Endothelial cell of umbilical vein (primary cell): ENCODE data around the gene SLC25A43. TPM values are rescaled to one million over a fixed set of nuclear protein-coding genes. Genes with fewer than 3 reads are reported as not detected.

ENCODE experiments used
- BruUV-seq: library from RNA; stranded (reverse); fragments of 400-500 nt; replicated peaks from 2 replicates; lab custom pipeline; 2021; lab: Mats Ljungman, UMichigan
- CTCF ChIA-PET: fragments of 300-600, 350-600 bp; sonication (Branson Sonifier 250); formaldehyde crosslinking; loops from one replicate; lab custom pipeline; 2021; ENCODE audit warnings: antibody characterized with exemption, inconsistent platforms; lab: Charles Lee
- POLR2A ChIA-PET: fragments of 300-600, 350-600 bp; sonication (Branson Sonifier 250); formaldehyde crosslinking; loops from one replicate; lab custom pipeline; 2021; ENCODE audit warnings: antibody characterized with exemption, inconsistent platforms; lab: Charles Lee
- DNase-seq: peaks from one replicate; pipeline ENCODE4 v3.0.0-alpha.2; 2011; ENCODE audit warnings: low read depth, low spot score
- FAIRE-seq: peaks from 2 replicates; lab custom pipeline; 2011; peaks lifted over from hg19 to GRCh38; lab: Jason Lieb, UNC
- H2AFZ ChIP-seq: 2 replicates; pipeline ENCODE4 v1.6.0; 2012; ENCODE audit warnings: low read depth, low read length, control low read depth, inconsistent platforms
- H3K27ac ChIP-seq: 2 replicates; pipeline ENCODE4 v1.5.1; 2011; ENCODE audit warnings: low read depth, mild to moderate bottlenecking, control low read depth, low read length, moderate library complexity; ENCODE audit not compliant: insufficient read depth
- H3K27me3 ChIP-seq, 2 experiments: 2 replicates each; pipeline versions ENCODE4 v1.6.0 to v1.6.1; 2011; ENCODE audit warnings: low read length in 2 of 2, mixed read lengths in 1 of 2; ENCODE audit not compliant: control insufficient read depth in 2 of 2, insufficient read depth in 2 of 2
- H3K36me3 ChIP-seq, 2 experiments: 2 replicates in 1 of 2; 3 replicates in 1 of 2; pipeline ENCODE4 v1.5.1; 2011; ENCODE audit warnings: low read length in 2 of 2, mild to moderate bottlenecking in 1 of 2, moderate library complexity in 1 of 2; ENCODE audit not compliant: control insufficient read depth in 2 of 2, insufficient read depth in 2 of 2; ENCODE audit errors: extremely low read depth in 1 of 2
- H3K4me1 ChIP-seq: 3 replicates; pipeline ENCODE4 v1.5.1; 2011; ENCODE audit warnings: mild to moderate bottlenecking, low read length; ENCODE audit not compliant: control insufficient read depth, insufficient read depth; ENCODE audit errors: extremely low read depth
- H3K4me2 ChIP-seq: 2 replicates; pipeline ENCODE4 v1.6.1; 2011; ENCODE audit warnings: low read length, control low read depth, mixed read lengths; ENCODE audit not compliant: insufficient read depth
- H3K4me3 ChIP-seq, 3 experiments: fragments of 200-600 bp in 1 of 3; sonication (generic), shearing (Covaris generic) in 1 of 3; replicated peaks in 1 of 3; 2 replicates each; pipeline ENCODE4 v1.5.1; 2011 to 2016; ENCODE audit warnings: control low read depth in 3 of 3, low read length in 3 of 3, mild to moderate bottlenecking in 2 of 3, inconsistent platforms in 1 of 3, low read depth in 1 of 3, moderate library complexity in 1 of 3; ENCODE audit not compliant: insufficient read depth in 1 of 3
- H3K79me2 ChIP-seq: 2 replicates; pipeline ENCODE4 v1.6.0; 2012; ENCODE audit warnings: low read length, inconsistent platforms; ENCODE audit not compliant: control insufficient read depth, insufficient read depth
- H3K9ac ChIP-seq: replicated peaks from 2 replicates; pipeline ENCODE3; 2011; ENCODE audit warnings: low read length, control low read depth; ENCODE audit not compliant: insufficient read depth; ENCODE audit errors: extremely low read depth
- H3K9me1 ChIP-seq: replicated peaks from 3 replicates; pipeline ENCODE4 v1.6.0; 2011; ENCODE audit warnings: mild to moderate bottlenecking, low read length; ENCODE audit not compliant: control insufficient read depth, insufficient read depth; ENCODE audit errors: extremely low read depth
- H3K9me3 ChIP-seq: replicated peaks from 2 replicates; pipeline ENCODE4 v1.5.1; 2012; ENCODE audit warnings: low read length, inconsistent platforms; ENCODE audit not compliant: control insufficient read depth, insufficient read depth
- H4K20me1 ChIP-seq: replicated peaks from 2 replicates; pipeline ENCODE3; 2011; ENCODE audit warnings: mild to moderate bottlenecking, low read length; ENCODE audit not compliant: control insufficient read depth, insufficient read depth; ENCODE audit errors: extremely low read depth
- EZH2 ChIP-seq: IDR thresholded peaks from 2 replicates; pipeline ENCODE4 v1.6.1; 2012; ENCODE audit warnings: borderline replicate concordance, low read depth, mild to moderate bottlenecking, moderate library complexity, low read length, inconsistent platforms; ENCODE audit not compliant: severe bottlenecking
- FOS ChIP-seq: IDR thresholded peaks from 2 replicates; pipeline ENCODE4 v1.6.1; 2011; ENCODE audit warnings: mild to moderate bottlenecking, low read length, moderate library complexity, borderline replicate concordance; ENCODE audit not compliant: insufficient read depth
- GATA2 ChIP-seq: IDR thresholded peaks from 2 replicates; pipeline ENCODE4 v1.7.0; 2011; ENCODE audit warnings: low read depth, mild to moderate bottlenecking, moderate library complexity, mixed read lengths, low read length; ENCODE audit not compliant: insufficient read length, insufficient read depth
- JUN ChIP-seq: IDR thresholded peaks from 2 replicates; pipeline ENCODE4 v1.6.1; 2011; ENCODE audit warnings: borderline replicate concordance, low read depth; ENCODE audit not compliant: insufficient read length, insufficient read depth
- MYC ChIP-seq: IDR thresholded peaks from one replicate; pipeline ENCODE4 v1.6.1; 2011; ENCODE audit warnings: mild to moderate bottlenecking, low read depth, low read length
- POLR2A ChIP-seq: IDR thresholded peaks from 2 replicates; pipeline ENCODE4 v1.6.1; 2012; ENCODE audit warnings: low read depth, mild to moderate bottlenecking, control low read depth, low read length
- POLR2AphosphoS5 ChIP-seq: IDR thresholded peaks from 2 replicates; pipeline ENCODE4 v1.6.1; 2012; ENCODE audit warnings: low read depth, mild to moderate bottlenecking, control low read depth, low read length, moderate library complexity; ENCODE audit not compliant: insufficient read depth
- dilution Hi-C: fragments of 300-500 bp; cut with MboI; formaldehyde crosslinking; loops from one replicate; pipeline ENCODE4 v1.15.0; 2019; ENCODE audit warnings: low sequenced_read_pairs; ENCODE audit not compliant: extremely low pct_ligation_motif_present
- intact Hi-C: fragments of 100-400 bp; cut with micrococcal nuclease; formaldehyde crosslinking; loops from one replicate; pipeline ENCODE4 v1.10.0; 2022
- polyA plus RNA-seq, 4 experiments: library from polyadenylated mRNA; depleted of rRNA in 3 of 4; stranded (reverse) in 3 of 4; unstranded in 1 of 4; fragments of >200 nt; gene quantifications; 2 replicates each; pipeline versions ENCODE4 v1.2.1 to v1.2.3, GENCODE V29; 2011 to 2012; ENCODE audit warnings: missing spikeins in 1 of 4
- total RNA-seq: library from RNA; stranded (reverse); gene quantifications from 2 replicates; pipeline ENCODE4 v1.2.3, GENCODE V29; 2021
- TF ChIP-seq, protein P1 (sequence below): IDR thresholded peaks from 2 replicates; pipeline ENCODE4 v1.6.1; 2011; ENCODE audit not compliant: insufficient read depth, insufficient read length
- TF ChIP-seq, protein P2 (sequence below), 2 donors: IDR thresholded peaks; 1 replicate in 1 of 2; 2 replicates in 1 of 2; pipeline ENCODE4 v1.5.1; 2011; ENCODE audit warnings: low read length in 2 of 2, mild to moderate bottlenecking in 2 of 2, moderate library complexity in 2 of 2, control low read depth in 1 of 2, inconsistent platforms in 1 of 2, low read depth in 1 of 2; ENCODE audit not compliant: insufficient read depth in 1 of 2; ENCODE audit errors: extremely low read depth in 1 of 2

The SLC25A43 gene
- total and polyA plus RNA-seq, 2 donors (not counting 3 experiments of a cell fraction or from before 2014, with no cell fraction given), result 7.2 to 11.5 TPM

- H2AFZ ChIP-seq, result no peak overlapping the region
- POLR2A ChIA-PET, result no interaction called here
Observed at GRCh38 chrX:119469313-119469635, 70.1 kb downstream of the SLC25A43 start.

More at GRCh38 chrX:119469313-119469635, 70.1 kb downstream of the SLC25A43 start:
- DNase-seq, result no peak
- no peaks in the 10 kb centered on the region for H3K27me3 ChIP-seq
- peaks cover 9% of the 10 kb centered on the region for H3K79me2 ChIP-seq
- H3K9ac ChIP-seq, result peak overlapping the region; percentile 71
- TF ChIP-seq POLR2AphosphoS5 (no peak), MYC (no peak), FOS (no peak), GATA2 (no peak), EZH2 (no peak), JUN (no peak), POLR2A (no peak)
- TF ChIP-seq, protein P1, sequence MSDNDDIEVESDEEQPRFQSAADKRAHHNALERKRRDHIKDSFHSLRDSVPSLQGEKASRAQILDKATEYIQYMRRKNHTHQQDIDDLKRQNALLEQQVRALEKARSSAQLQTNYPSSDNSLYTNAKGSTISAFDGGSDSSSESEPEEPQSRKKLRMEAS, result no peak
- TF ChIP-seq, protein P2, sequence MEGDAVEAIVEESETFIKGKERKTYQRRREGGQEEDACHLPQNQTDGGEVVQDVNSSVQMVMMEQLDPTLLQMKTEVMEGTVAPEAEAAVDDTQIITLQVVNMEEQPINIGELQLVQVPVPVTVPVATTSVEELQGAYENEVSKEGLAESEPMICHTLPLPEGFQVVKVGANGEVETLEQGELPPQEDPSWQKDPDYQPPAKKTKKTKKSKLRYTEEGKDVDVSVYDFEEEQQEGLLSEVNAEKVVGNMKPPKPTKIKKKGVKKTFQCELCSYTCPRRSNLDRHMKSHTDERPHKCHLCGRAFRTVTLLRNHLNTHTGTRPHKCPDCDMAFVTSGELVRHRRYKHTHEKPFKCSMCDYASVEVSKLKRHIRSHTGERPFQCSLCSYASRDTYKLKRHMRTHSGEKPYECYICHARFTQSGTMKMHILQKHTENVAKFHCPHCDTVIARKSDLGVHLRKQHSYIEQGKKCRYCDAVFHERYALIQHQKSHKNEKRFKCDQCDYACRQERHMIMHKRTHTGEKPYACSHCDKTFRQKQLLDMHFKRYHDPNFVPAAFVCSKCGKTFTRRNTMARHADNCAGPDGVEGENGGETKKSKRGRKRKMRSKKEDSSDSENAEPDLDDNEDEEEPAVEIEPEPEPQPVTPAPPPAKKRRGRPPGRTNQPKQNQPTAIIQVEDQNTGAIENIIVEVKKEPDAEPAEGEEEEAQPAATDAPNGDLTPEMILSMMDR (IDR thresholded peaks at IDR 0.05; ENCODE audit: extremely low read depth in 1 of 2, insufficient read depth in 1 of 2, low read depth in 1 of 2, low read length in 2 of 2), result no peak
- no TSS peak for BruUV-seq
- dilution Hi-C loops, result no loop called here
- H3K4me2 ChIP-seq, result peak overlapping the region; percentile 80
- no peaks in the 10 kb centered on the region for H3K9me1 ChIP-seq
- H3K36me3 ChIP-seq, result peaks cover 5 to 6% of the 10 kb centered on the region in 2 experiments
- FAIRE-seq, result no peak
- H3K4me1 ChIP-seq, result peaks cover 5% of the 10 kb centered on the region
- intact Hi-C loops, result loop anchor here (1.0 to 5.0 kb wide), 3 partner anchors 14 to 383 kb away; partner anchors contain the start of gene UPF3B
- peak overlapping the region; percentile 48 to 89 (median 51) for H3K4me3 ChIP-seq
- H3K27ac ChIP-seq, result peak overlapping the region; percentile 31
- CTCF ChIA-PET, result interaction anchor here (0.5 to 1.5 kb wide), 4 partner anchors 9 to 43 kb away, joined by 4 to 10 read pairs (median 7); no protein-coding TSS in a partner anchor
- no peaks in the 10 kb centered on the region for H3K9me3 ChIP-seq
- no peaks in the 10 kb centered on the region for H4K20me1 ChIP-seq
